HepG2 (cell line): Measurements from ENCODE around the gene INTS3. TPM values are rescaled to one million over a fixed set of nuclear protein-coding genes. Genes with fewer than 3 reads are reported as not detected.

Experiments
- CENPX ChIP-seq: sonication (generic); formaldehyde crosslinking; IDR thresholded peaks from 2 replicates; pipeline ENCODE4 v1.9.0; 2021; ENCODE audit warnings: mild to moderate bottlenecking, missing genetic modification reagents, moderate library complexity
- CREM ChIP-seq, 2 experiments: sonication (generic) in 1 of 2; formaldehyde crosslinking in 1 of 2; IDR thresholded peaks; 2 replicates each; pipeline versions ENCODE4 v1.4.0 to v1.6.1; 2016 to 2020; ENCODE audit warnings: antibody characterized with exemption in 1 of 2, mild to moderate bottlenecking in 1 of 2, missing genetic modification reagents in 1 of 2
- DR1 ChIP-seq: sonication (generic); formaldehyde crosslinking; IDR thresholded peaks from 2 replicates; pipeline ENCODE4 v1.8.0; 2021; ENCODE audit warnings: mild to moderate bottlenecking, missing genetic modification reagents, inconsistent platforms
- FIP1L1 ChIP-seq: fragments of 200-400 bp; formaldehyde crosslinking; IDR thresholded peaks from 2 replicates; pipeline ENCODE4 v1.6.1; 2018; ENCODE audit warnings: low read depth, mild to moderate bottlenecking, low read length, moderate library complexity, borderline replicate concordance; ENCODE audit not compliant: insufficient read depth
- GABPB1 ChIP-seq: IDR thresholded peaks from 2 replicates; pipeline ENCODE4 v1.6.1; 2016; ENCODE audit warnings: mild to moderate bottlenecking, missing genetic modification reagents, moderate library complexity, missing compliant biosample characterization
- KLF11 ChIP-seq: IDR thresholded peaks from 2 replicates; pipeline ENCODE4 v1.6.1; 2016; ENCODE audit warnings: missing compliant biosample characterization
- MIER2 ChIP-seq: IDR thresholded peaks from 2 replicates; pipeline ENCODE4 v1.6.1; 2016; ENCODE audit warnings: missing biosample characterization, missing genetic modification reagents
- SP1 ChIP-seq, 2 experiments: fragments of 450-650 bp in 1 of 2; sonication (generic) in 1 of 2; formaldehyde crosslinking in 1 of 2; IDR thresholded peaks; 2 replicates each; pipeline versions ENCODE4 v1.4.0 to v1.6.1; 2016 to 2020; ENCODE audit warnings: missing genetic modification reagents in 1 of 2
- TEAD3 ChIP-seq: optimal IDR thresholded peaks from 2 replicates; pipeline ENCODE3; 2016; ENCODE audit warnings: borderline replicate concordance
- THYN1 ChIP-seq: sonication (generic); formaldehyde crosslinking; IDR thresholded peaks from 2 replicates; pipeline ENCODE4 v1.8.1; 2023; ENCODE audit warnings: low read depth, mild to moderate bottlenecking, moderate library complexity, missing genetic modification reagents, borderline replicate concordance
- ZBTB21 ChIP-seq: sonication (generic); formaldehyde crosslinking; IDR thresholded peaks from 2 replicates; pipeline ENCODE4 v1.4.0; 2020; ENCODE audit warnings: missing genetic modification reagents
- ZNF10 ChIP-seq: sonication (generic); formaldehyde crosslinking; IDR thresholded peaks from 2 replicates; pipeline ENCODE4 v1.4.0; 2020; ENCODE audit warnings: mild to moderate bottlenecking, low read depth, missing genetic modification reagents, borderline replicate concordance
- ZNF124 ChIP-seq: sonication (generic); formaldehyde crosslinking; IDR thresholded peaks from 2 replicates; pipeline ENCODE4 v1.4.0; 2020; ENCODE audit warnings: missing genetic modification reagents
- ZNF782 ChIP-seq: sonication (generic); formaldehyde crosslinking; IDR thresholded peaks from 2 replicates; pipeline ENCODE4 v1.4.0; 2020; ENCODE audit warnings: missing genetic modification reagents, mild to moderate bottlenecking, borderline replicate concordance
- polyA plus RNA-seq, 8 experiments: library from polyadenylated mRNA; depleted of rRNA in 3 of 8; stranded (reverse) in 7 of 8; unstranded in 1 of 8; fragments of >200 nt; fragmentation: Illumina TruSeq in 4 of 8; extraction: Trizol in 4 of 8; gene quantifications; 2 replicates each; pipeline versions ENCODE4 v1.2.1 to v1.2.3, GENCODE V29; 2011 to 2016; ENCODE audit warnings: low read depth in 4 of 8, missing spikeins in 1 of 8, mixed read lengths in 1 of 8; ENCODE audit not compliant: insufficient read depth in 1 of 8
- total RNA-seq, 5 experiments: library from RNA; depleted of rRNA; stranded (reverse); fragments of >200 nt; fragmentation: Illumina TruSeq; extraction: Trizol; gene quantifications; 2 replicates each; pipeline ENCODE4 v1.2.3, GENCODE V29; 2016; ENCODE audit warnings: low read depth in 1 of 5
- TF ChIP-seq, protein P1 (sequence below): sonication (generic); formaldehyde crosslinking; IDR thresholded peaks from 2 replicates; pipeline ENCODE4 v1.5.0; 2020; ENCODE audit warnings: mild to moderate bottlenecking, missing genetic modification reagents, borderline replicate concordance
- TF ChIP-seq, protein P2 (sequence below): sonication (generic); formaldehyde crosslinking; IDR thresholded peaks from 2 replicates; pipeline ENCODE4 v1.4.0; 2020; ENCODE audit warnings: missing genetic modification reagents
- TF ChIP-seq, protein P3 (sequence below): sonication (generic); formaldehyde crosslinking; IDR thresholded peaks from 2 replicates; pipeline ENCODE4 v1.4.0; 2020; ENCODE audit warnings: mild to moderate bottlenecking, missing genetic modification reagents
- TF ChIP-seq, protein P4 (sequence below): sonication (generic); formaldehyde crosslinking; conservative IDR thresholded peaks from 2 replicates; pipeline ENCODE4 v1.8.0; 2022; ENCODE audit warnings: missing genetic modification reagents

The INTS3 gene
- total and polyA plus RNA-seq, 2 of the 13 experiments (the other 11 are each of a cell fraction or from before 2014, with no cell fraction given) = 17.2 to 27.2 TPM

DNA sequence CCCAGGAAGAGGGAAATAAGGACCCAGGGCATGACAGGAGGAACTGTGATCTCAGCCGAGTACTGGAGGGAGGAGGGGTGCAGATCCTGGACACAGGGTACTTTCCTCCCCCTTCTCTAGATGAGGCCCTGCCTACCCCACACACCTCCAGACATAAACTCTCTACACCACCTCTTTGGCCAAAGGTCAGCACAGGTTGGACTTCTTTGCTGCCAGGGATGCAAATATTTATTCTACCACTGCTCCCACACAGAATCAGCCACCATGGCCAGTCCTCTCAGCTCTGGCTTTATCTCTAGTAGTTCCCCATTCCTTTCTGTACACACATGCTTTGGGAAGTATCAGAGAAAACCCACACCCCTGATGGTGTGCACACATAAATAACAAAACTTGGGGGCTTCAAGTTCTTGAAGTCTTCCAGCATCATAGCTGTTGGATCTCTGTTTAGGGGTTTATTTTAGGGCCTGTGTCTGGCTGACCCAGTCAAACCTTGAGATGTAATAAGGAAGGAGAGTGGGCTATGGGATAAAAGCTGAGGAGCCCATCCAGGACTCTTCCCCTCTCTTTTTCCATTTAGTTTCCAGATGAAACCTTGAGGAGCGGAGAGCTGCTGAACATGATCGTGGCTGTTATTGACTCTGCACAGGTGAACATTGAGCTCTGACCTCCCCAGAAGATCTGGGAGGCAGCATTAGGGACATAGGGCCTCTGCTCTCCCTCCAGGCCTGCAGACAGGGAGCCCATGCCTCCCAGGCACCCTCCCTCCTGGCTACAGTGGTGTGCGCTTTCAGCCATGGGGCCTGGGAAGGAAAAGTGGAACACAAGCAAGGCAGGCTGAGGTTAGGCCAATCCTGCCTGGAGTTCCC is 40.7 kb downstream of the INTS3 start (continued):
- TF ChIP-seq FIP1L1 (no peak), ZNF10 (CRISPR knock-in tag) (no peak), CENPX (no peak), ZNF782 (CRISPR knock-in tag) (no peak; the same call in 1 of the 2 replicates), THYN1 (CRISPR knock-in tag) (no peak), ZNF124 (no peak; the same call in 1 of the 2 replicates), KLF11 (CRISPR knock-in tag) (no peak), SP1 (IDR thresholded peaks at IDR 0.05) (no peak), SP1 (CRISPR knock-in tag; IDR thresholded peaks at IDR 0.05) (0 out of 2 replicates have a peak, but pooled peaks have one; percentile 3), DR1 (no peak), MIER2 (no peak), GABPB1 (CRISPR knock-in tag) (no peak), TEAD3 (CRISPR knock-in tag) (peak; percentile 78), CREM (IDR thresholded peaks at IDR 0.05) (peak; percentile 55; the same call in 1 of the 2 replicates), CREM (CRISPR knock-in tag; IDR thresholded peaks at IDR 0.05) (no peak), ZBTB21 (CRISPR knock-in tag) (no peak)
- TF ChIP-seq, protein P1, sequence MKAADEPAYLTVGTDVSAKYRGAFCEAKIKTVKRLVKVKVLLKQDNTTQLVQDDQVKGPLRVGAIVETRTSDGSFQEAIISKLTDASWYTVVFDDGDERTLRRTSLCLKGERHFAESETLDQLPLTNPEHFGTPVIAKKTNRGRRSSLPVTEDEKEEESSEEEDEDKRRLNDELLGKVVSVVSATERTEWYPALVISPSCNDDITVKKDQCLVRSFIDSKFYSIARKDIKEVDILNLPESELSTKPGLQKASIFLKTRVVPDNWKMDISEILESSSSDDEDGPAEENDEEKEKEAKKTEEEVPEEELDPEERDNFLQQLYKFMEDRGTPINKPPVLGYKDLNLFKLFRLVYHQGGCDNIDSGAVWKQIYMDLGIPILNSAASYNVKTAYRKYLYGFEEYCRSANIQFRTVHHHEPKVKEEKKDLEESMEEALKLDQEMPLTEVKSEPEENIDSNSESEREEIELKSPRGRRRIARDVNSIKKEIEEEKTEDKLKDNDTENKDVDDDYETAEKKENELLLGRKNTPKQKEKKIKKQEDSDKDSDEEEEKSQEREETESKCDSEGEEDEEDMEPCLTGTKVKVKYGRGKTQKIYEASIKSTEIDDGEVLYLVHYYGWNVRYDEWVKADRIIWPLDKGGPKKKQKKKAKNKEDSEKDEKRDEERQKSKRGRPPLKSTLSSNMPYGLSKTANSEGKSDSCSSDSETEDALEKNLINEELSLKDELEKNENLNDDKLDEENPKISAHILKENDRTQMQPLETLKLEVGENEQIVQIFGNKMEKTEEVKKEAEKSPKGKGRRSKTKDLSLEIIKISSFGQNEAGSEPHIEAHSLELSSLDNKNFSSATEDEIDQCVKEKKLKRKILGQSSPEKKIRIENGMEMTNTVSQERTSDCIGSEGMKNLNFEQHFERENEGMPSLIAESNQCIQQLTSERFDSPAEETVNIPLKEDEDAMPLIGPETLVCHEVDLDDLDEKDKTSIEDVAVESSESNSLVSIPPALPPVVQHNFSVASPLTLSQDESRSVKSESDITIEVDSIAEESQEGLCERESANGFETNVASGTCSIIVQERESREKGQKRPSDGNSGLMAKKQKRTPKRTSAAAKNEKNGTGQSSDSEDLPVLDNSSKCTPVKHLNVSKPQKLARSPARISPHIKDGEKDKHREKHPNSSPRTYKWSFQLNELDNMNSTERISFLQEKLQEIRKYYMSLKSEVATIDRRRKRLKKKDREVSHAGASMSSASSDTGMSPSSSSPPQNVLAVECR (CRISPR knock-in tag) = peak; percentile 49; the same call in 1 of the 2 replicates
- TF ChIP-seq, protein P2, sequence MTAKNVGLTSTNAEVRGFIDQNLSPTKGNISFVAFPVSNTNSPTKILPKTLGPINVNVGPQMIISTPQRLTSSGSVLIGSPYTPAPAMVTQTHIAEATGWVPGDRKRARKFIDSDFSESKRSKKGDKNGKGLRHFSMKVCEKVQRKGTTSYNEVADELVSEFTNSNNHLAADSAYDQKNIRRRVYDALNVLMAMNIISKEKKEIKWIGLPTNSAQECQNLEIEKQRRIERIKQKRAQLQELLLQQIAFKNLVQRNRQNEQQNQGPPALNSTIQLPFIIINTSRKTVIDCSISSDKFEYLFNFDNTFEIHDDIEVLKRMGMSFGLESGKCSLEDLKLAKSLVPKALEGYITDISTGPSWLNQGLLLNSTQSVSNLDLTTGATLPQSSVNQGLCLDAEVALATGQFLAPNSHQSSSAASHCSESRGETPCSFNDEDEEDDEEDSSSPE = no peak
- TF ChIP-seq, protein P3, sequence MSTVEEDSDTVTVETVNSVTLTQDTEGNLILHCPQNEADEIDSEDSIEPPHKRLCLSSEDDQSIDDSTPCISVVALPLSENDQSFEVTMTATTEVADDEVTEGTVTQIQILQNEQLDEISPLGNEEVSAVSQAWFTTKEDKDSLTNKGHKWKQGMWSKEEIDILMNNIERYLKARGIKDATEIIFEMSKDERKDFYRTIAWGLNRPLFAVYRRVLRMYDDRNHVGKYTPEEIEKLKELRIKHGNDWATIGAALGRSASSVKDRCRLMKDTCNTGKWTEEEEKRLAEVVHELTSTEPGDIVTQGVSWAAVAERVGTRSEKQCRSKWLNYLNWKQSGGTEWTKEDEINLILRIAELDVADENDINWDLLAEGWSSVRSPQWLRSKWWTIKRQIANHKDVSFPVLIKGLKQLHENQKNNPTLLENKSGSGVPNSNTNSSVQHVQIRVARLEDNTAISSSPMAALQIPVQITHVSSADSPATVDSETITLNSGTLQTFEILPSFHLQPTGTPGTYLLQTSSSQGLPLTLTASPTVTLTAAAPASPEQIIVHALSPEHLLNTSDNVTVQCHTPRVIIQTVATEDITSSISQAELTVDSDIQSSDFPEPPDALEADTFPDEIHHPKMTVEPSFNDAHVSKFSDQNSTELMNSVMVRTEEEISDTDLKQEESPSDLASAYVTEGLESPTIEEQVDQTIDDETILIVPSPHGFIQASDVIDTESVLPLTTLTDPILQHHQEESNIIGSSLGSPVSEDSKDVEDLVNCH (CRISPR knock-in tag) = no peak
- TF ChIP-seq, protein P4, sequence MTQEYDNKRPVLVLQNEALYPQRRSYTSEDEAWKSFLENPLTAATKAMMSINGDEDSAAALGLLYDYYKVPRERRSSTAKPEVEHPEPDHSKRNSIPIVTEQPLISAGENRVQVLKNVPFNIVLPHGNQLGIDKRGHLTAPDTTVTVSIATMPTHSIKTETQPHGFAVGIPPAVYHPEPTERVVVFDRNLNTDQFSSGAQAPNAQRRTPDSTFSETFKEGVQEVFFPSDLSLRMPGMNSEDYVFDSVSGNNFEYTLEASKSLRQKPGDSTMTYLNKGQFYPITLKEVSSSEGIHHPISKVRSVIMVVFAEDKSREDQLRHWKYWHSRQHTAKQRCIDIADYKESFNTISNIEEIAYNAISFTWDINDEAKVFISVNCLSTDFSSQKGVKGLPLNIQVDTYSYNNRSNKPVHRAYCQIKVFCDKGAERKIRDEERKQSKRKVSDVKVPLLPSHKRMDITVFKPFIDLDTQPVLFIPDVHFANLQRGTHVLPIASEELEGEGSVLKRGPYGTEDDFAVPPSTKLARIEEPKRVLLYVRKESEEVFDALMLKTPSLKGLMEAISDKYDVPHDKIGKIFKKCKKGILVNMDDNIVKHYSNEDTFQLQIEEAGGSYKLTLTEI (CRISPR knock-in tag) = no peak
